Measurements from ENCODE around the gene GFRA4.

The GFRA4 gene

DNA sequence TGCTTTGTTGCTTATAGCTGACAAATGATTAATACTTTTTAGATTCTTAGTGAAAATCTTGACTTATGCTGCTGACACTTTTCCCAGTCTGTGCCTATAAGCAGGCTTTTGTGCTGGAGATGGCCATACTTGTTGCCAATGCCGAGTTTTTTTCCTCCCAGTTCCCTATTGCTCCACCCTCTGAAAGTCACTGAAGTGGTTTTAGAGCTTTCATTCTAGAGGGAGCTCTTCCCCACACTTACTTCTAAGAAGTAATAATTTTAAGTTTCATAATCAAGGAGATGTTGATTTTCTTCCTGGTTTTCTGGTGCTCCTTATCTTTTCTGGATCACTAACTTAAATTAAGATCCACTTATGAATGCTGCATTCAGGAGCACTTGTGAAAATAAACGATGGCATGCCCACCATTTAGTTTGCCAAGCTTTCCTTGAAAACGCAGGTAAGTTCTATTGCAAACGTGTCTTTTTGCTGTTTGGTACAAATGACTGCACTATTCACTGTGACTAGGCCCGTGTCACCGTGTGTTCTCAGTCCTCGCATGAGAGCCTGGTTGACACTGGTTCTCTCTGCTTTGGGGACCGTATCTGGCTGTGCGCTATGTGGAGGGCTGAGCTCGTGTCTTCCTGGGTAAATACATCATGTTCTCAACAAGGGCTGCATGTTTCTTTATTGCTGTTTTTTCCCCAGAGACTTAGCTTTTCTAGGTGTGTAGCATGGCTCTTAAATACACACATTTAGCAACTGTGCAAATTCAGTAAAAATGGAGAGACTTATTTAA is 50.2 kb downstream of the GFRA4 start:
- ChIA-PET CTCF (interaction anchor here (1.1 to 1.7 kb wide), 2 partner anchors 8 to 20 kb away, joined by 4 read pairs; no protein-coding TSS in a partner anchor), POLR2A (no interaction called here)
- DNase-seq (ENCODE audit: extremely low spot score), result no peak
- no peak for TF ChIP-seq CTCF (IDR thresholded peaks at IDR 0.05; ENCODE audit: control extremely low read depth, extremely low read depth, low read depth, missing control alignments)

DNA sequence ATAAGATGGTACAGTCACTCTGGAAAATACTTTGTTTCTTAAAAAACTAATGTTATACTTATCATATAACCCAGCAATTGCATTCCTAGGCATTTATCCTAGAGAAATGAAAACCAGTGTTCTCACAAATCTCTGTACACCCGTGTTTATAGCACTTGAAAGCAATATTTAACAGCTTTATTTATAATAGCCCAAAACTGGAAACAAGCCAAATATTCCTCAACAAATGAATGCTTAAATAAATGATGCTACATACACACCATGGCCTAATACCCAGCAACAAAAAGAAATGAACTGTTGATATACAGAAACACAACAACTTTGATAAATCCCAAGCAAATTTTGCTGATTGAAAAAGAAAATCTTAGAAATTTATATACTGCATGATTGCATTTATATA is 51.3 kb downstream of the GFRA4 start:
- POLR2A ChIA-PET, result no interaction called here
- no peak for DNase-seq (ENCODE audit: extremely low spot score)
- CTCF ChIA-PET, result interaction anchor here (1.1 to 1.7 kb wide), 3 partner anchors 9 to 21 kb away, joined by 3 to 4 read pairs (median 4); no protein-coding TSS in a partner anchor
- TF ChIP-seq CTCF (IDR thresholded peaks at IDR 0.05; ENCODE audit: control extremely low read depth, extremely low read depth, low read depth, missing control alignments), result no peak

Measured in GM10248 (cell line).